Hepatocyte (in vitro differentiated cells): ENCODE measurements around the gene MTCP1. TPM values are rescaled to one million over a fixed set of nuclear protein-coding genes. Genes with fewer than 3 reads are reported as not detected.

ENCODE experiments used
- DNase-seq: peaks from one replicate; pipeline ENCODE4 v3.0.0-alpha.2; 2016; ENCODE audit warnings: low spot score
- H2AFZ ChIP-seq: fragments of 200-600 bp; sonication (generic); 2 replicates; pipeline ENCODE4 v1.6.0; 2016; ENCODE audit warnings: antibody characterized with exemption, mild to moderate bottlenecking
- H3K27ac ChIP-seq: fragments of 200-600 bp; sonication (generic); 2 replicates; pipeline ENCODE4 v1.5.1; 2016; ENCODE audit warnings: mild to moderate bottlenecking
- H3K27me3 ChIP-seq: fragments of 200-600 bp; sonication (generic); 2 replicates; pipeline ENCODE4 v1.6.1; 2016
- H3K36me3 ChIP-seq: fragments of 200-600 bp; sonication (generic); replicated peaks from 2 replicates; pipeline ENCODE4 v1.5.1; 2016; ENCODE audit warnings: low read depth; ENCODE audit not compliant: insufficient read depth
- H3K4me1 ChIP-seq: fragments of 200-600 bp; sonication (generic); 2 replicates; pipeline ENCODE4 v1.5.1; 2016; ENCODE audit warnings: mild to moderate bottlenecking, moderate library complexity; ENCODE audit not compliant: insufficient read depth
- H3K4me2 ChIP-seq: fragments of 200-600 bp; sonication (generic); 2 replicates; pipeline ENCODE4 v1.6.0; 2016
- H3K4me3 ChIP-seq: fragments of 200-600 bp; sonication (generic); 2 replicates; pipeline ENCODE4 v1.5.1; 2016; ENCODE audit warnings: mild to moderate bottlenecking
- H3K79me2 ChIP-seq: fragments of 200-600 bp; sonication (generic); 2 replicates; pipeline ENCODE4 v1.6.0; 2017; ENCODE audit warnings: mild to moderate bottlenecking
- H3K9me2 ChIP-seq: fragments of 200-600 bp; sonication (generic); replicated peaks from 2 replicates; pipeline ENCODE4 v1.6.0; 2017; ENCODE audit warnings: mild to moderate bottlenecking; ENCODE audit not compliant: insufficient read depth
- H3K9me3 ChIP-seq: fragments of 200-600 bp; sonication (generic); 2 replicates; pipeline ENCODE4 v1.5.1; 2016; ENCODE audit warnings: low read depth, mild to moderate bottlenecking
- H4K20me1 ChIP-seq: fragments of 200-600 bp; sonication (generic); 2 replicates; pipeline ENCODE4 v1.6.0; 2016; ENCODE audit warnings: mild to moderate bottlenecking; ENCODE audit not compliant: insufficient read depth, poor library complexity, severe bottlenecking
- EZH2 ChIP-seq: fragments of 200-600 bp; sonication (generic); IDR thresholded peaks from 2 replicates; pipeline ENCODE4 v1.6.1; 2016; ENCODE audit warnings: antibody characterized with exemption, mild to moderate bottlenecking, borderline replicate concordance
- EZH2phosphoT487 ChIP-seq: fragments of 200-600 bp; sonication (generic); IDR thresholded peaks from one replicate; pipeline ENCODE4 v1.6.1; 2018; ENCODE audit warnings: antibody characterized with exemption, mild to moderate bottlenecking, low read depth, moderate library complexity; ENCODE audit not compliant: unreplicated experiment, severe bottlenecking
- WGBS: methylation state at CpG from one replicate; pipeline ENCODE4 v1.1.6; 2016; ENCODE audit warnings: low lambda C conversion rate; ENCODE audit errors: missing lambda C conversion rate; 5-methylcytosine and 5-hydroxymethylcytosine counted together
- polyA plus RNA-seq: library from polyadenylated mRNA; unstranded; fragments of >200 nt; fragmentation: Nextera tagmentation; extraction: Ambion mirVana; gene quantifications from 2 replicates; pipeline ENCODE4 v1.2.1, GENCODE V29; 2016
- total RNA-seq: library from RNA; depleted of rRNA; stranded (reverse); fragments of >200 nt; gene quantifications from 2 replicates; pipeline ENCODE4 v1.2.3, GENCODE V29; 2014
- TF ChIP-seq, protein P1 (sequence below): fragments of 200-600 bp; sonication (generic); IDR thresholded peaks from 2 replicates; pipeline ENCODE4 v1.5.1; 2016; ENCODE audit warnings: antibody characterized with exemption, mild to moderate bottlenecking; ENCODE audit not compliant: poor library complexity

Gene MTCP1
- total and polyA plus RNA-seq, 2 experiments from 2014 or later, result 1.7 to 13.2 TPM

DNA sequence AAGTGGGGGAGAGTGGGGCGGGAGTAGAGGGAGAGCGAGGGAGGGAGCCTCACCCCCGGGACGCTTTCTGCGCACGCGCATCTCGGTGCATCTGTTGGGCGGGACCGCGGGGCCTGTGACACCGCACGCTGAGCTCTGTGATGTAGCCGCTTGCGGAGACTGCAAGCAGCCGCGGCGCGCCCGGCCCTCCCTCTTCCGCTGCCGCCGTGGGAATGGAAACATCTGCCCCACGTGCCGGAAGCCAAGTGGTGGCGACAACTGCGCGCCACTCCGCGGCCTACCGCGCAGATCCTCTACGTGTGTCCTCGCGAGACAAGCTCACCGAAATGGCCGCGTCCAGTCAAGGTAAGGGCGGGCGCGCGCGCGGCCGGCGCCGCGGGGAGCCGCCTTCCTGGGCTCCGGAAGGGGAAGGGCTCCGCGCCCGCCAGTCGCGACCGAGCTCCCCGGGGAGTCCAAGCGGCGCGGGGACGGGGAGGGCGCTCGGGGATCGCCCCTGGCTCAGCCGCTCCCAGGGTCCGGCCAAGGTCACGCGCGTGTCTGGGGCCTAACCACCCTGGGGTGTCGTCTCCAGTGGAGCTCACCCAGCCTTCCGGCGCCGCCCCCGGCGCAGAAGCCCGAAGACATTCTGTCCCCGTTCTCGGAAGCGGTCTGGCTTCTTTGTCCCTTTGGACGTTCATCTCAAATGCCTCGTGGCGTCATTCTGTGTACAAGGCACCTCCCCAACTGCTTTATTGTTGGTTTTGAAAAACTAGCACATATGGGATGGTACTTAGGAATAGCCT lies 44.0 kb downstream of the MTCP1 start, which contains the start of gene FUNDC2:
FUNDC2 (plus strand) TSS at position 118 of the 782 bp plus-strand sequence; CDS start at position 213, 95 bp downstream.
- Histone ChIP-seq H3K27ac (peak within 1 kb of the TSS; percentile 100), H3K4me1 (no peaks in the 10 kb centered on the region), H3K4me2 (peak within 1 kb of the TSS; percentile 75), H3K36me3 (no peaks in the 10 kb centered on the region), H3K4me3 (peak within 1 kb of the TSS; percentile 48), H3K9me2 (no peaks in the 10 kb centered on the region), H3K27me3 (no peaks in the 10 kb centered on the region), H3K79me2 (peaks cover 36% of the 10 kb centered on the region), H3K9me3 (no peaks in the 10 kb centered on the region), H2AFZ (peak within 1 kb of the TSS; percentile 16), H4K20me1 (no peaks in the 10 kb centered on the region)
- 46% methylated on average over 77 of the region's 82 CpGs for WGBS
- DNase-seq, result peak; percentile 94
- TF ChIP-seq EZH2 (no peak), EZH2phosphoT487 (no peak)
- TF ChIP-seq, protein P1, sequence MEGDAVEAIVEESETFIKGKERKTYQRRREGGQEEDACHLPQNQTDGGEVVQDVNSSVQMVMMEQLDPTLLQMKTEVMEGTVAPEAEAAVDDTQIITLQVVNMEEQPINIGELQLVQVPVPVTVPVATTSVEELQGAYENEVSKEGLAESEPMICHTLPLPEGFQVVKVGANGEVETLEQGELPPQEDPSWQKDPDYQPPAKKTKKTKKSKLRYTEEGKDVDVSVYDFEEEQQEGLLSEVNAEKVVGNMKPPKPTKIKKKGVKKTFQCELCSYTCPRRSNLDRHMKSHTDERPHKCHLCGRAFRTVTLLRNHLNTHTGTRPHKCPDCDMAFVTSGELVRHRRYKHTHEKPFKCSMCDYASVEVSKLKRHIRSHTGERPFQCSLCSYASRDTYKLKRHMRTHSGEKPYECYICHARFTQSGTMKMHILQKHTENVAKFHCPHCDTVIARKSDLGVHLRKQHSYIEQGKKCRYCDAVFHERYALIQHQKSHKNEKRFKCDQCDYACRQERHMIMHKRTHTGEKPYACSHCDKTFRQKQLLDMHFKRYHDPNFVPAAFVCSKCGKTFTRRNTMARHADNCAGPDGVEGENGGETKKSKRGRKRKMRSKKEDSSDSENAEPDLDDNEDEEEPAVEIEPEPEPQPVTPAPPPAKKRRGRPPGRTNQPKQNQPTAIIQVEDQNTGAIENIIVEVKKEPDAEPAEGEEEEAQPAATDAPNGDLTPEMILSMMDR, result no peak

DNA sequence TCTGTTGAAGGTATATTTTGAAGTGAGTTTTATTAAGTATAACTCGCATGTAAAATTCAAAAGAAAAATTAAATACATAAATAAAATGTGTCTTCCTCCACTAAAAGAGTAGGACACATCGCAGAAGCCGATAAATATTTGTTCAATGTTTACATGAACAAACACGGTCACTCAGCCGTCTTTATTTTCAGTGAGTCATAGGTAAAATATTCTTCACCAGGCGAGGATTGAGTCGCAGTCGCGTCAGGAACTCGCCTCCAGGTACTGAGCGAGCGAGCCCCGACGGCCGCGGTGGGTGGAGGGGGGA lies 44.6 kb downstream of the MTCP1 start:
- H3K9me3 ChIP-seq, result no peaks in the 10 kb centered on the region
- peak overlapping the region; percentile 64 for H3K4me2 ChIP-seq
- no peak overlapping the region for H2AFZ ChIP-seq
- no peak for DNase-seq
- H3K79me2 ChIP-seq, result peaks cover 30% of the 10 kb centered on the region
- peak overlapping the region; percentile 23 for H3K4me3 ChIP-seq
- H3K27ac ChIP-seq, result peak overlapping the region; percentile 100
- 31% methylated on average over 16 of the region's 16 CpGs for WGBS
- H3K27me3 ChIP-seq, result no peaks in the 10 kb centered on the region
- H3K9me2 ChIP-seq, result no peaks in the 10 kb centered on the region
- no peaks in the 10 kb centered on the region for H4K20me1 ChIP-seq
- no peaks in the 10 kb centered on the region for H3K36me3 ChIP-seq
- no peaks in the 10 kb centered on the region for H3K4me1 ChIP-seq
- TF ChIP-seq EZH2, result no peak
- TF ChIP-seq, protein P1, result no peak
- no peak for TF ChIP-seq EZH2phosphoT487

DNA sequence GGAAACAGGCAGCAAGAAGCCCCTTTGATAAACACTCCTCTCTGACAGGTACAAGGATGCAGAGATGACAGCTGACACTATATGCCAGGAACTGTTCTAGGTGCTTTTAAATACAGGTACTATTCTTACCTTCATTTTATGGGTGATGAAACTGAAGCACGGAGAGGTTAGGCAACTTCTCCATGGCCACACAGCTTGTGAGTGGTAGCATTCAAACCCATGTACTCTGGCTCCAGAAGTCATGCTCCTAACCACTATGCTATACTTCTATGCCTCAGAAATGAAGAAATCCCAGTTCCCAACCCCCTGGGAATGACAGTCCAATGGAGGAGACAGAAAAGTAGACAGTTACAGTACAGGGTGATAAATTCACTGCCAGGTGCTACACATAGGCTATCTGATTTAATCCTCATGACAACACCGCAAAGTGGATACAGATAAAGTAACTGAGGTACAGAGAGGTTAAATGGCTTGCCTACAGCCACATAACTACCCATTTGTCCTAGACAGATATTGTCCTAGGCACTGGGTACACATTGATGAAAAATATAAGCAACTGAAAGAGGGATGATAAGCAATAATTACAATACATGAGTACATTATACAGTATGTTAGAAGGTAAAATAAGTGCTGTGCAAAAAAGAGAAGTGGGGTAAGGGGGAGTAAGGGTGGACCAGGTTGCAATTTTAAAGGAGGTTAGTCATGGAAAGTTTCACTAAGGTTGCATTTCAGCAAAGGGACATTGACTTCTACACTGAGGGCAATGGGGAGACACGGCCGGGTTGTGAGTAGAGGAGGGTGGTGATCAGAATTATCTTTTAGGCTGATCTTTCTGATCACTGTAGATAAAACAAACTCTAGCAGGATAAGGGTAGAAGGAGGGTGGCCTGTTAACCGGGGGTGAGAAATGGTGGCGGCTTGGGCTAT lies 46.8 kb downstream of the MTCP1 start:
- Histone ChIP-seq H3K79me2 (peaks cover 12% of the 10 kb centered on the region), H3K36me3 (no peaks in the 10 kb centered on the region), H3K9me3 (no peaks in the 10 kb centered on the region), H2AFZ (no peak overlapping the region), H3K4me1 (no peaks in the 10 kb centered on the region), H3K4me3 (no peak overlapping the region), H3K27ac (no peak overlapping the region), H4K20me1 (no peaks in the 10 kb centered on the region), H3K9me2 (no peaks in the 10 kb centered on the region), H3K4me2 (no peak overlapping the region), H3K27me3 (no peaks in the 10 kb centered on the region)
- no peak for DNase-seq
- 86% methylated on average over 6 of the region's 6 CpGs for WGBS
- no peak for TF ChIP-seq EZH2
- TF ChIP-seq, protein P1, result no peak
- no peak for TF ChIP-seq EZH2phosphoT487
